HepG2 (cell line): ENCODE data around the gene PAPSS1. TPM values are rescaled to one million over a fixed set of nuclear protein-coding genes. Genes with fewer than 3 reads are reported as not detected.

Experiments used
- AKAP8 ChIP-seq: sonication (generic); formaldehyde crosslinking; IDR thresholded peaks from 2 replicates; pipeline ENCODE4 v1.5.1; 2020; ENCODE audit warnings: mild to moderate bottlenecking, missing genetic modification reagents
- ARNT ChIP-seq: fragments of 450-650 bp; IDR thresholded peaks from 2 replicates; pipeline ENCODE4 v1.6.1; 2017
- CEBPG ChIP-seq: IDR thresholded peaks from 2 replicates; pipeline ENCODE4 v1.6.1; 2016
- DR1 ChIP-seq: sonication (generic); formaldehyde crosslinking; IDR thresholded peaks from 2 replicates; pipeline ENCODE4 v1.8.0; 2021; ENCODE audit warnings: mild to moderate bottlenecking, missing genetic modification reagents, inconsistent platforms
- GMEB1 ChIP-seq: sonication (generic); formaldehyde crosslinking; IDR thresholded peaks from 2 replicates; pipeline ENCODE4 v1.5.1; 2020; ENCODE audit warnings: missing genetic modification reagents, mild to moderate bottlenecking, borderline replicate concordance
- IRF2 ChIP-seq: IDR thresholded peaks from 2 replicates; pipeline ENCODE4 v1.6.1; 2018; ENCODE audit warnings: missing genetic modification reagents, missing compliant biosample characterization
- KLF15 ChIP-seq: sonication (generic); formaldehyde crosslinking; IDR thresholded peaks from 2 replicates; pipeline ENCODE4 v1.8.1; 2023; ENCODE audit warnings: borderline replicate concordance, mild to moderate bottlenecking, inconsistent platforms, missing genetic modification reagents, mixed read lengths
- MIER3 ChIP-seq: IDR thresholded peaks from 2 replicates; pipeline ENCODE4 v1.6.1; 2016; ENCODE audit warnings: missing compliant biosample characterization, borderline replicate concordance
- MLLT10 ChIP-seq: sonication (generic); formaldehyde crosslinking; IDR thresholded peaks from 2 replicates; pipeline ENCODE4 v1.4.0; 2020; ENCODE audit warnings: missing genetic modification reagents
- NFYB ChIP-seq: sonication (generic); formaldehyde crosslinking; IDR thresholded peaks from 2 replicates; pipeline ENCODE4 v1.4.0; 2020; ENCODE audit warnings: missing genetic modification reagents
- NPAS2 ChIP-seq: sonication (generic); formaldehyde crosslinking; IDR thresholded peaks from 2 replicates; pipeline ENCODE4 v1.8.0; 2022; ENCODE audit warnings: mild to moderate bottlenecking, missing genetic modification reagents, borderline replicate concordance
- REPIN1 ChIP-seq: sonication (generic); formaldehyde crosslinking; IDR thresholded peaks from 2 replicates; pipeline ENCODE4 v1.8.0; 2022; ENCODE audit warnings: missing genetic modification reagents, low read depth, mild to moderate bottlenecking, borderline replicate concordance
- SOX5 ChIP-seq: IDR thresholded peaks from 2 replicates; pipeline ENCODE4 v1.6.1; 2016; ENCODE audit warnings: borderline replicate concordance
- SP1 ChIP-seq, 2 experiments: fragments of 450-650 bp in 1 of 2; sonication (generic) in 1 of 2; formaldehyde crosslinking in 1 of 2; IDR thresholded peaks; 2 replicates each; pipeline versions ENCODE4 v1.4.0 to v1.6.1; 2016 to 2020; ENCODE audit warnings: missing genetic modification reagents in 1 of 2
- SP4 ChIP-seq: sonication (generic); formaldehyde crosslinking; IDR thresholded peaks from 2 replicates; pipeline ENCODE4 v1.8.1; 2023; ENCODE audit warnings: mild to moderate bottlenecking, missing genetic modification reagents
- TBX2 ChIP-seq: sonication (generic); formaldehyde crosslinking; IDR thresholded peaks from 2 replicates; pipeline ENCODE4 v1.5.0; 2020; ENCODE audit warnings: missing genetic modification reagents, mild to moderate bottlenecking, borderline replicate concordance
- THAP11 ChIP-seq: IDR thresholded peaks from 2 replicates; pipeline ENCODE4 v1.6.1; 2016; ENCODE audit warnings: missing biosample characterization, missing genetic modification reagents
- TP53 ChIP-seq: sonication (generic); formaldehyde crosslinking; conservative IDR thresholded peaks from 2 replicates; pipeline ENCODE4 v1.4.0; 2020; ENCODE audit warnings: missing genetic modification reagents
- ZBTB25 ChIP-seq: IDR thresholded peaks from 2 replicates; pipeline ENCODE4 v1.6.1; 2018; ENCODE audit warnings: missing genetic modification reagents
- ZMYM3 ChIP-seq: sonication (generic); formaldehyde crosslinking; IDR thresholded peaks from 2 replicates; pipeline ENCODE4 v1.5.1; 2020; ENCODE audit warnings: mild to moderate bottlenecking, missing genetic modification reagents
- ZNF224 ChIP-seq: sonication (generic); formaldehyde crosslinking; IDR thresholded peaks from 2 replicates; pipeline ENCODE4 v1.5.0; 2020; ENCODE audit warnings: mild to moderate bottlenecking, missing genetic modification reagents
- ZNF230 ChIP-seq: sonication (generic); formaldehyde crosslinking; IDR thresholded peaks from 2 replicates; pipeline ENCODE4 v1.4.0; 2020; ENCODE audit warnings: mild to moderate bottlenecking, missing genetic modification reagents
- ZNF44 ChIP-seq: sonication (generic); formaldehyde crosslinking; IDR thresholded peaks from 2 replicates; pipeline ENCODE4 v1.5.1; 2020; ENCODE audit warnings: mild to moderate bottlenecking, missing genetic modification reagents
- ZNF672 ChIP-seq: sonication (generic); formaldehyde crosslinking; IDR thresholded peaks from 2 replicates; pipeline ENCODE4 v1.8.1; 2022; ENCODE audit warnings: missing genetic modification reagents
- ZSCAN21 ChIP-seq: sonication (generic); formaldehyde crosslinking; IDR thresholded peaks from 2 replicates; pipeline ENCODE4 v1.8.0; 2022; ENCODE audit warnings: mild to moderate bottlenecking, missing genetic modification reagents, moderate library complexity, borderline replicate concordance
- polyA plus RNA-seq, 8 experiments: library from polyadenylated mRNA; depleted of rRNA in 3 of 8; stranded (reverse) in 7 of 8; unstranded in 1 of 8; fragments of >200 nt; fragmentation: Illumina TruSeq in 4 of 8; extraction: Trizol in 4 of 8; gene quantifications; 2 replicates each; pipeline versions ENCODE4 v1.2.1 to v1.2.3, GENCODE V29; 2011 to 2016; ENCODE audit warnings: low read depth in 4 of 8, missing spikeins in 1 of 8, mixed read lengths in 1 of 8; ENCODE audit not compliant: insufficient read depth in 1 of 8
- total RNA-seq, 5 experiments: library from RNA; depleted of rRNA; stranded (reverse); fragments of >200 nt; fragmentation: Illumina TruSeq; extraction: Trizol; gene quantifications; 2 replicates each; pipeline ENCODE4 v1.2.3, GENCODE V29; 2016; ENCODE audit warnings: low read depth in 1 of 5
- TF ChIP-seq, protein P1 (sequence below): sonication (generic); formaldehyde crosslinking; IDR thresholded peaks from 2 replicates; pipeline ENCODE4 v1.8.1; 2023; ENCODE audit warnings: mild to moderate bottlenecking, moderate library complexity, missing genetic modification reagents
- TF ChIP-seq, protein P2 (sequence below): sonication (generic); formaldehyde crosslinking; conservative IDR thresholded peaks from 2 replicates; pipeline ENCODE4 v1.8.0; 2022; ENCODE audit warnings: mild to moderate bottlenecking, moderate library complexity, missing genetic modification reagents

PAPSS1 gene
- total and polyA plus RNA-seq, 2 of the 13 experiments (the other 11 are each of a cell fraction or from before 2014, with no cell fraction given): 105 to 126 TPM

GRCh38 chr4:107736924-107737448 is 17.0 kb upstream of the PAPSS1 start (continued):
- TF ChIP-seq, protein P1, sequence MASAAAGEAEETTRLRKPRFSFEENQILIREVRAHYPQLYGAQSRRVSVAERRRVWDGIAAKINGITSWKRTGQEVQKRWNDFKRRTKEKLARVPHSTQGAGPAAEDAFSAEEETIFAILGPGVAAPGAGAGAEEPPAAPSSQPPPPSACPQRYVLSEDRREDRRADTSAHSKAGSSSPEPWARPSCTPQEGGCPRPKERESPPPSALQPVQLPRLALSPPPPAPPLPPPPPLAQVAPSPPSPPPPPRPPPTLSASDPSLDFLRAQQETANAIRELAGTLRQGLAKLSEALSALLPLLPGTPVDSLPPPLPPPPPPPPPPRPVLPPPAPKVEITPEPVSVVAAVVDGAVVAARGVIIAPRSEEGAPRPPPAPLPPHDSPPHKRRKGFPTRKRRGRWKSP: 0 out of 2 replicates have a peak, but pooled peaks have one; percentile 61
- TF ChIP-seq ZMYM3 (CRISPR knock-in tag): peak; percentile 42; the same call in 1 of the 2 replicates
- no peak for TF ChIP-seq NFYB
- no peak for TF ChIP-seq KLF15 (CRISPR knock-in tag)
- no peak for TF ChIP-seq NPAS2
- TF ChIP-seq TP53: no peak
- no peak for TF ChIP-seq AKAP8 (CRISPR knock-in tag)
- no peak for TF ChIP-seq DR1
- TF ChIP-seq MLLT10 (CRISPR knock-in tag): no peak
- TF ChIP-seq CEBPG (CRISPR knock-in tag): peak; percentile 22; the same call in 1 of the 2 replicates
- TF ChIP-seq ZSCAN21 (CRISPR knock-in tag): 0 out of 2 replicates have a peak, but pooled peaks have one; percentile 25
- TF ChIP-seq TBX2: peak; percentile 48; the same call in 1 of the 2 replicates
- no peak for TF ChIP-seq ZBTB25 (CRISPR knock-in tag)
- peak; percentile 39; the same call in 1 of the 2 replicates for TF ChIP-seq THAP11 (CRISPR knock-in tag)
- TF ChIP-seq SP4 (CRISPR knock-in tag): peak; percentile 42; the same call in 1 of the 2 replicates
- TF ChIP-seq ZNF224 (CRISPR knock-in tag): no peak
- peak; percentile 51; the same call in 1 of the 2 replicates for TF ChIP-seq IRF2 (CRISPR knock-in tag)
- TF ChIP-seq SP1 (IDR thresholded peaks at IDR 0.05): no peak
- no peak for TF ChIP-seq SP1 (CRISPR knock-in tag; IDR thresholded peaks at IDR 0.05)
- no peak for TF ChIP-seq ARNT
- TF ChIP-seq ZNF44 (CRISPR knock-in tag): 0 out of 2 replicates have a peak, but pooled peaks have one; percentile 59
- 0 out of 2 replicates have a peak, but pooled peaks have one; percentile 18 for TF ChIP-seq MIER3 (CRISPR knock-in tag)
- no peak for TF ChIP-seq ZNF672 (CRISPR knock-in tag)
- TF ChIP-seq ZNF230 (CRISPR knock-in tag): peak; percentile 25; the same call in 1 of the 2 replicates
- TF ChIP-seq REPIN1: peak; percentile 35; the same call in 1 of the 2 replicates
- TF ChIP-seq, protein P2, sequence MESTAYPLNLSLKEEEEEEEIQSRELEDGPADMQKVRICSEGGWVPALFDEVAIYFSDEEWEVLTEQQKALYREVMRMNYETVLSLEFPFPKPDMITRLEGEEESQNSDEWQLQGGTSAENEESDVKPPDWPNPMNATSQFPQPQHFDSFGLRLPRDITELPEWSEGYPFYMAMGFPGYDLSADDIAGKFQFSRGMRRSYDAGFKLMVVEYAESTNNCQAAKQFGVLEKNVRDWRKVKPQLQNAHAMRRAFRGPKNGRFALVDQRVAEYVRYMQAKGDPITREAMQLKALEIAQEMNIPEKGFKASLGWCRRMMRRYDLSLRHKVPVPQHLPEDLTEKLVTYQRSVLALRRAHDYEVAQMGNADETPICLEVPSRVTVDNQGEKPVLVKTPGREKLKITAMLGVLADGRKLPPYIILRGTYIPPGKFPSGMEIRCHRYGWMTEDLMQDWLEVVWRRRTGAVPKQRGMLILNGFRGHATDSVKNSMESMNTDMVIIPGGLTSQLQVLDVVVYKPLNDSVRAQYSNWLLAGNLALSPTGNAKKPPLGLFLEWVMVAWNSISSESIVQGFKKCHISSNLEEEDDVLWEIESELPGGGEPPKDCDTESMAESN (CRISPR knock-in tag): peak; percentile 34; the same call in 1 of the 2 replicates
- TF ChIP-seq SOX5: peak; percentile 65; the same call in 1 of the 2 replicates
- peak; percentile 51; the same call in 1 of the 2 replicates for TF ChIP-seq GMEB1 (CRISPR knock-in tag)
